ENCODE data around the gene IQCH. TPM values are rescaled to one million over a fixed set of nuclear protein-coding genes. Genes with fewer than 3 reads are reported as not detected.

IQCH gene
- polyA plus RNA-seq, 1 of the 3 experiments (the other 2 are of a cell fraction), result 0.81 TPM

- Histone ChIP-seq H3K79me2 (ENCODE audit: insufficient read depth) (no peaks in the 10 kb centered on the region; the same call in 1 of the 2 replicates), H3K4me2 (no peak overlapping the region), H3K9ac (no peak overlapping the region), H3K27ac (ENCODE audit: low read depth in 2 of 2, low read length in 1 of 2) (no peak overlapping the region), H3K27me3 (ENCODE audit: insufficient read depth) (no peaks in the 10 kb centered on the region), H3K4me1 (ENCODE audit: control insufficient read depth in 1 of 2, insufficient read depth in 2 of 2, low read depth in 1 of 2, low read length in 1 of 2) (peaks cover 0 to 2% of the 10 kb centered on the region in 2 experiments; a peak in 1 of 4 replicates), H3K9me2 (no peaks in the 10 kb centered on the region), H3K36me3 (replicated peaks in 1 of 2; ENCODE audit: control insufficient read depth in 1 of 2, insufficient read depth in 2 of 2, low read length in 1 of 2) (no peaks in the 10 kb centered on the region), H3F3A (replicated peaks; ENCODE audit: insufficient read depth) (no peaks in the 10 kb centered on the region), H3K9me3 (no peaks in the 10 kb centered on the region), H4K20me1 (ENCODE audit: insufficient read depth) (no peaks in the 10 kb centered on the region), H2AFZ (ENCODE audit: low read depth) (no peak overlapping the region), H3K4me3 (ENCODE audit: low read depth in 2 of 2, low read length in 1 of 2) (no peak overlapping the region)
- TF ChIP-seq MAX (IDR thresholded peaks at IDR 0.05; ENCODE audit: low read depth), result no peak
- TF ChIP-seq MXI1 (IDR thresholded peaks at IDR 0.05; ENCODE audit: low read depth, low read length), result no peak
- no peak for TF ChIP-seq RCOR1 (IDR thresholded peaks at IDR 0.05; ENCODE audit: low read length)
- TF ChIP-seq RAD21 (IDR thresholded peaks at IDR 0.05; ENCODE audit: low read length), result no peak
- TF ChIP-seq CHD2 (IDR thresholded peaks at IDR 0.05; ENCODE audit: low read length, partially characterized antibody), result no peak
- TF ChIP-seq EP300 (IDR thresholded peaks at IDR 0.05; ENCODE audit: borderline replicate concordance in 1 of 2, low read depth in 1 of 2, low read length in 1 of 2), result no peak
- no peak for TF ChIP-seq SIN3A (IDR thresholded peaks at IDR 0.05; ENCODE audit: borderline replicate concordance, low read depth, low read length)
- no peak for TF ChIP-seq IRF3 (IDR thresholded peaks at IDR 0.05; ENCODE audit: low read depth, low read length)
- TF ChIP-seq USF2 (IDR thresholded peaks at IDR 0.05; ENCODE audit: borderline replicate concordance, low read depth, low read length), result no peak
- no peak for DNase-seq
- ChIA-PET POLR2A (no interaction called here), CTCF (no interaction called here)
Measured at GRCh38 chr15:67327737-67328136, 73.2 kb downstream of the IQCH start.

- WGBS (ENCODE audit: low lambda C conversion rate), result 92% methylated on average over 3 of the region's 4 CpGs
- no peaks in the 10 kb centered on the region for H3K36me3 ChIP-seq (replicated peaks in 1 of 2; ENCODE audit: control insufficient read depth in 1 of 2, insufficient read depth in 2 of 2, low read length in 1 of 2)
- H4K20me1 ChIP-seq (ENCODE audit: insufficient read depth), result no peaks in the 10 kb centered on the region
- ChIA-PET CTCF (no interaction called here), POLR2A (no interaction called here)
- no peak for DNase-seq
- H3K27me3 ChIP-seq (ENCODE audit: insufficient read depth), result no peaks in the 10 kb centered on the region
- H3K79me2 ChIP-seq (ENCODE audit: insufficient read depth), result no peaks in the 10 kb centered on the region; the same call in 1 of the 2 replicates
- H3F3A ChIP-seq (replicated peaks; ENCODE audit: insufficient read depth), result no peaks in the 10 kb centered on the region
- peaks cover 0 to 2% of the 10 kb centered on the region in 2 experiments; a peak in 1 of 4 replicates for H3K4me1 ChIP-seq (ENCODE audit: control insufficient read depth in 1 of 2, insufficient read depth in 2 of 2, low read depth in 1 of 2, low read length in 1 of 2)
- H3K27ac ChIP-seq (ENCODE audit: low read depth in 2 of 2, low read length in 1 of 2), result no peak overlapping the region
- no peak overlapping the region for H3K4me3 ChIP-seq (ENCODE audit: low read depth in 2 of 2, low read length in 1 of 2)
- H3K9me3 ChIP-seq, result no peaks in the 10 kb centered on the region
- H3K9ac ChIP-seq, result no peak overlapping the region
- no peaks in the 10 kb centered on the region for H3K9me2 ChIP-seq
- no peak overlapping the region for H2AFZ ChIP-seq (ENCODE audit: low read depth)
- TF ChIP-seq NFIC (IDR thresholded peaks at IDR 0.05; ENCODE audit: borderline replicate concordance) (0 out of 2 replicates have a peak, but pooled peaks have one; percentile 6), FOXM1 (IDR thresholded peaks at IDR 0.05; ENCODE audit: low read depth) (no peak)
- H3K4me2 ChIP-seq, result no peak overlapping the region
Measured at GRCh38 chr15:67329984-67330733, 75.6 kb downstream of the IQCH start.
